CD4-positive, alpha-beta T cell treated with Interleukin-17A for 4 hours (primary cell): ENCODE results near the gene ZNF106.

Experiments used
- DNase-seq: peaks from one replicate; pipeline ENCODE4 v3.0.0-alpha.2; 2020; ENCODE audit warnings: mixed read lengths

ZNF106 gene

DNA sequence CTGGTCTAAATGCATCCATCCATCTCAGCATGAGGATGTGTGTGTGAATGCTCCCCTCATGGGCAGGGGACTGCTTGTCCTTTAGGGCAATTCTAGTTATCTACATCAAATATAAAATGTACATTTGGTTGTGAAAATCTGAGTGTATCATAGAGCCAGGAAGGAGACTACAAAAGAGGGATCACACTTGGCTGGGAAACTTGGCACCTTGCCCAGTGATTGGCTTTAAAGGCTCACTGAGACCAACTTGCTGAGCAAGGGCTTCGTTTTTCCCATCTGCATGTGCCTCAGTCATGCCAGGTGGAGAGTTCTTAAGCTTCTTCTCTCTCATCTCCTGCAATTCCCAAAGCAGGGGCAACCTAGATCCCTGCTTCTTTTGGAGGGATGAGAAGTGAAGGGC, 126.4 kb downstream of the ZNF106 start:
- DNase-seq = no peak

DNA sequence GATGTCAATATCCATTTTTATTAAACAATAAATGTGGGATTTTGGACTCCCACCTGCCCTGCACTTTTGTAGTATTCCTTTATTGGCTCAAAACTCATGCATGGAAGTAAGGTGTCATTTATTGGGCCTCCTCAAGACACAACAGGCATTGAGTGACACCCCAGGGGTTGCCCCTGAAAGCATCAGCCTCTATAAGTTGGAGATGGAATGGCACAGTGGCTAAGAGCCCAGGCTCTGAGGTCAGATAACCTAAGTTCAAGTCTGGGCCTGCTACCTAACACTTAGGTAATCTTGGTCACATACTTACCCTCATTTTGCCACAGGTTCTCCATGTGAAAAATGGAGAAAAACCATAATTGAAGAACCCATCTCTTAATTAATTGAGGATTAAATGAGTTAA, 127.0 kb downstream of the ZNF106 start:
- no peak for DNase-seq

DNA sequence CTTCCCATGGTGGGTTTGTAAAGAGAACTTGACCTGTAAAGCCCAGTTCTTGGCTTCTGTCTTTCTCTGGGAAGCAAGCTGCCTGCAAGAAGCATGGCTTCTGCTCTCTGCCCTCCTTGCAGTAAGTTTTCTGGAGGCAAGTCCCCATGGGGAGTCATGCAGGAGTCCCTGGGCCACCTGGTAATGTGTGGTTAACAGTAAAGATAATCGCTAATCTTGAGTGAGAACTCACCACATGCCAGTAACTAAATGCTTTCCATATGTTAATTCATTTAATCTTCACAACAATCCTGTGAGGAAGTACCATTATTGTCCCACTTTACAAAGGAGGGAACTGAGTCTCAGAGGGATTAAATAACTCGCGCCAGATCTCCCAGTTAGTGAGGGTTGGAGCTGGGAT, 127.5 kb downstream of the ZNF106 start:
- no peak for DNase-seq
